ENCODE data around the gene LRRC14B. TPM values are rescaled to one million over a fixed set of nuclear protein-coding genes. Genes with fewer than 3 reads are reported as not detected.

LRRC14B gene
- total RNA-seq, 1 experiment from 2014 or later: 0.82 TPM

DNA sequence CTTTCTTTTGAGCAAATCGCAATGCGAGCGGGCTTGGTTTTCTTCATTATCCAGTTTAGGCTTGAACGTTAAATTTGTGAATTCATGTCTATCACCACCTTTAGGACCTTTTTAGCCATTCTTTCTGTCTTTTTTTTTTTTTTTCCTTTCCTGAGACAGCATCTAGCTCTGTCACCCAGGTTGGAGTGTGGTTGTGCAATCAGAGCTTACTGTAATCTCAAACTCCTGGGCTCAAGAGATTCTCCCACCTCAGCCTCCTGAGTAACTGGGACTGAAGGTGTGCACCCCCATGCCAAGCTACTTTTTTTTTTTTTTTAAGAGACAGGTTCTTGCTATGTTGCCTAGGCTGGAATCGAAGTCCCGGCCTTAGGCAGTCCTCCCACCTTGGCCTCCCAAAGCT is 39.2 kb upstream of the LRRC14B start:
- ChIA-PET CTCF (interaction anchor here (0.6 kb wide), 1 partner anchor 36 kb away, joined by 3 read pairs; no protein-coding TSS in a partner anchor), POLR2A (no interaction called here)
- Histone ChIP-seq H3K27ac (ENCODE audit: low read length) (no peak overlapping the region), H3K9me3 (ENCODE audit: control insufficient read depth, insufficient read depth, low read depth, low read length) (peaks cover 3% of the 10 kb centered on the region; the same call in 1 of the 2 replicates), H3K4me3 (ENCODE audit: low read depth in 2 of 2, low read length in 2 of 2) (no peak overlapping the region), H3K36me3 (ENCODE audit: control insufficient read depth, insufficient read depth, low read length) (no peaks in the 10 kb centered on the region), H3K27me3 (ENCODE audit: control insufficient read depth, insufficient read depth, low read length) (no peaks in the 10 kb centered on the region), H3K4me1 (ENCODE audit: control insufficient read depth, insufficient read depth, low read length) (no peaks in the 10 kb centered on the region; the same call in 1 of the 2 replicates)
- ATAC-seq: no peak
- no peak for DNase-seq (ENCODE audit: low read depth, low spot score)
- intact Hi-C loops (cut with micrococcal nuclease; ENCODE audit: unreplicated experiment): no loop called here
- BruUV-seq (replicated peaks): no TSS peak
- in situ Hi-C loops (cut with HindIII; ENCODE audit: low pct_unique_long_range_greater_than_20kb, low sequenced_read_pairs): no loop called here
- TF ChIP-seq, protein P1, sequence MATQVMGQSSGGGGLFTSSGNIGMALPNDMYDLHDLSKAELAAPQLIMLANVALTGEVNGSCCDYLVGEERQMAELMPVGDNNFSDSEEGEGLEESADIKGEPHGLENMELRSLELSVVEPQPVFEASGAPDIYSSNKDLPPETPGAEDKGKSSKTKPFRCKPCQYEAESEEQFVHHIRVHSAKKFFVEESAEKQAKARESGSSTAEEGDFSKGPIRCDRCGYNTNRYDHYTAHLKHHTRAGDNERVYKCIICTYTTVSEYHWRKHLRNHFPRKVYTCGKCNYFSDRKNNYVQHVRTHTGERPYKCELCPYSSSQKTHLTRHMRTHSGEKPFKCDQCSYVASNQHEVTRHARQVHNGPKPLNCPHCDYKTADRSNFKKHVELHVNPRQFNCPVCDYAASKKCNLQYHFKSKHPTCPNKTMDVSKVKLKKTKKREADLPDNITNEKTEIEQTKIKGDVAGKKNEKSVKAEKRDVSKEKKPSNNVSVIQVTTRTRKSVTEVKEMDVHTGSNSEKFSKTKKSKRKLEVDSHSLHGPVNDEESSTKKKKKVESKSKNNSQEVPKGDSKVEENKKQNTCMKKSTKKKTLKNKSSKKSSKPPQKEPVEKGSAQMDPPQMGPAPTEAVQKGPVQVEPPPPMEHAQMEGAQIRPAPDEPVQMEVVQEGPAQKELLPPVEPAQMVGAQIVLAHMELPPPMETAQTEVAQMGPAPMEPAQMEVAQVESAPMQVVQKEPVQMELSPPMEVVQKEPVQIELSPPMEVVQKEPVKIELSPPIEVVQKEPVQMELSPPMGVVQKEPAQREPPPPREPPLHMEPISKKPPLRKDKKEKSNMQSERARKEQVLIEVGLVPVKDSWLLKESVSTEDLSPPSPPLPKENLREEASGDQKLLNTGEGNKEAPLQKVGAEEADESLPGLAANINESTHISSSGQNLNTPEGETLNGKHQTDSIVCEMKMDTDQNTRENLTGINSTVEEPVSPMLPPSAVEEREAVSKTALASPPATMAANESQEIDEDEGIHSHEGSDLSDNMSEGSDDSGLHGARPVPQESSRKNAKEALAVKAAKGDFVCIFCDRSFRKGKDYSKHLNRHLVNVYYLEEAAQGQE (IDR thresholded peaks at IDR 0.05; ENCODE audit: insufficient read depth in 1 of 2, low read depth in 2 of 2, low read length in 1 of 2): no peak
- TF ChIP-seq SIN3A (IDR thresholded peaks at IDR 0.05; ENCODE audit: borderline replicate concordance, insufficient read depth, low read depth, low read length) (no peak), TCF7L2 (IDR thresholded peaks at IDR 0.05; ENCODE audit: low read depth, low read length) (no peak), POLR2AphosphoS5 (IDR thresholded peaks at IDR 0.05; ENCODE audit: low read depth, low read length) (no peak)
- TF ChIP-seq, protein P2, sequence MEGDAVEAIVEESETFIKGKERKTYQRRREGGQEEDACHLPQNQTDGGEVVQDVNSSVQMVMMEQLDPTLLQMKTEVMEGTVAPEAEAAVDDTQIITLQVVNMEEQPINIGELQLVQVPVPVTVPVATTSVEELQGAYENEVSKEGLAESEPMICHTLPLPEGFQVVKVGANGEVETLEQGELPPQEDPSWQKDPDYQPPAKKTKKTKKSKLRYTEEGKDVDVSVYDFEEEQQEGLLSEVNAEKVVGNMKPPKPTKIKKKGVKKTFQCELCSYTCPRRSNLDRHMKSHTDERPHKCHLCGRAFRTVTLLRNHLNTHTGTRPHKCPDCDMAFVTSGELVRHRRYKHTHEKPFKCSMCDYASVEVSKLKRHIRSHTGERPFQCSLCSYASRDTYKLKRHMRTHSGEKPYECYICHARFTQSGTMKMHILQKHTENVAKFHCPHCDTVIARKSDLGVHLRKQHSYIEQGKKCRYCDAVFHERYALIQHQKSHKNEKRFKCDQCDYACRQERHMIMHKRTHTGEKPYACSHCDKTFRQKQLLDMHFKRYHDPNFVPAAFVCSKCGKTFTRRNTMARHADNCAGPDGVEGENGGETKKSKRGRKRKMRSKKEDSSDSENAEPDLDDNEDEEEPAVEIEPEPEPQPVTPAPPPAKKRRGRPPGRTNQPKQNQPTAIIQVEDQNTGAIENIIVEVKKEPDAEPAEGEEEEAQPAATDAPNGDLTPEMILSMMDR (IDR thresholded peaks at IDR 0.05): no peak

DNA sequence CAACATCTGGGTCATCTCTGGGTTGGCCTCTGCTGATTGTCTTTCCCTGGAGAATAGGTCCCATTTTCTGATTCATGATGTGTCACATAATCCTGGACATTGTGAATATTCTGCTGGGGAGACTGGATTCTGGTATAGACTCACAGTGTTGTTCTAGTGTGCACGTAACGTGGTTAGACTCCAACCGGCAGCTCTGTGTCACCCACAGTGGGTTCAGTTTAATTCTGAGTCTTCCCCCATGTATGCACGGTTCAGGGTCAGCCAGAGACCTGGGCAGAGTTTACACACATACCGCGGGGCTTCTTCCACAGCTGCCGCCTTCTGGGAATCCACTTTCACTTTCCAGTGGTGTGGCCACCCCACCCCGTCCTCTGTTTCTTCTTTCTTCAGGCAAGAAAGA is 38.0 kb upstream of the LRRC14B start:
- TF ChIP-seq, protein P2 (IDR thresholded peaks at IDR 0.05): no peak
- TF ChIP-seq SIN3A (IDR thresholded peaks at IDR 0.05; ENCODE audit: borderline replicate concordance, insufficient read depth, low read depth, low read length) (no peak), TCF7L2 (IDR thresholded peaks at IDR 0.05; ENCODE audit: low read depth, low read length) (no peak), POLR2AphosphoS5 (IDR thresholded peaks at IDR 0.05; ENCODE audit: low read depth, low read length) (no peak)
- TF ChIP-seq, protein P1 (IDR thresholded peaks at IDR 0.05; ENCODE audit: insufficient read depth in 1 of 2, low read depth in 2 of 2, low read length in 1 of 2): no peak
- Histone ChIP-seq H3K27me3 (ENCODE audit: control insufficient read depth, insufficient read depth, low read length) (no peaks in the 10 kb centered on the region), H3K4me1 (ENCODE audit: control insufficient read depth, insufficient read depth, low read length) (no peaks in the 10 kb centered on the region; the same call in 1 of the 2 replicates), H3K36me3 (ENCODE audit: control insufficient read depth, insufficient read depth, low read length) (no peaks in the 10 kb centered on the region), H3K9me3 (ENCODE audit: control insufficient read depth, insufficient read depth, low read depth, low read length) (no peaks in the 10 kb centered on the region), H3K4me3 (ENCODE audit: low read depth in 2 of 2, low read length in 2 of 2) (no peak overlapping the region), H3K27ac (ENCODE audit: low read length) (no peak overlapping the region)
- ATAC-seq (no peak), DNase-seq (ENCODE audit: low read depth, low spot score) (no peak)
- intact Hi-C loops (cut with micrococcal nuclease; ENCODE audit: unreplicated experiment): no loop called here
- CTCF ChIA-PET: no interaction called here
- BruUV-seq (replicated peaks): no TSS peak
- in situ Hi-C loops (cut with HindIII; ENCODE audit: low pct_unique_long_range_greater_than_20kb, low sequenced_read_pairs): no loop called here
- POLR2A ChIA-PET: no interaction called here
